Stimulated activated CD8-positive, alpha-beta memory T cell treated with anti-CD3 and anti-CD28 coated beads, Interleukin-2, amount 100 ng/mL, for 48 hours (primary cell): ENCODE measurements around the gene GSC.
"Not testable (repeated sequence)": the region's sequence is repeated elsewhere in the genome, so short reads cannot be mapped to it uniquely, and the experiment has no call there.

ENCODE experiments used
- DNase-seq, 2 donors: peaks; one replicate each; pipeline ENCODE4 v3.0.0-alpha.2; 2020; ENCODE audit warnings: low read depth in 2 of 2

GSC gene

GRCh38 chr14:94746131-94746530 lies 23.8 kb downstream of the GSC start:
- DNase-seq, result no peak

- DNase-seq, result no peak
Measured at GRCh38 chr14:94738751-94739150, 31.2 kb downstream of the GSC start.

GRCh38 chr14:94738097-94738496 lies 31.8 kb downstream of the GSC start:
- no peak for DNase-seq

GRCh38 chr14:94728950-94729349 lies 41.0 kb downstream of the GSC start:
- no peak for DNase-seq

- DNase-seq, result not testable (repeated sequence)
Measured at GRCh38 chr14:94728440-94728839, 41.5 kb downstream of the GSC start.

- DNase-seq, result not testable (repeated sequence)
Measured at GRCh38 chr14:94726649-94727048, 43.3 kb downstream of the GSC start.

- no peak for DNase-seq
Measured at GRCh38 chr14:94724993-94725392, 44.9 kb downstream of the GSC start.

- DNase-seq, result no peak
Measured at GRCh38 chr14:94722397-94722796, 47.5 kb downstream of the GSC start.
